K562 (cell line): Measurements from ENCODE around the gene ZNF18. TPM values are rescaled to one million over a fixed set of nuclear protein-coding genes. Genes with fewer than 3 reads are reported as not detected.

Experiments
- ARHGAP35 ChIP-seq: fragments of 450-650 bp; IDR thresholded peaks from 2 replicates; pipeline ENCODE4 v1.6.1; 2018; ENCODE audit not compliant: partially characterized antibody
- GATAD2B ChIP-seq: fragments of 450-650 bp; IDR thresholded peaks from 2 replicates; pipeline ENCODE4 v1.6.1; 2017; ENCODE audit warnings: mild to moderate bottlenecking, borderline replicate concordance
- KAT8 ChIP-seq: fragments of 450-650 bp; IDR thresholded peaks from 2 replicates; pipeline ENCODE4 v1.6.1; 2016; ENCODE audit warnings: low read depth, mild to moderate bottlenecking
- NR2C1 ChIP-seq, 2 experiments: fragments of 450-650 bp; IDR thresholded peaks; 2 replicates each; pipeline ENCODE4 v1.6.1; 2017; ENCODE audit warnings: mild to moderate bottlenecking in 2 of 2, antibody characterized with exemption in 1 of 2, inconsistent platforms in 1 of 2, missing compliant biosample characterization in 1 of 2, missing genetic modification characterization in 1 of 2
- OTX1 ChIP-seq: fragments of 450-650 bp; formaldehyde crosslinking; IDR thresholded peaks from 2 replicates; pipeline ENCODE4 v1.4.0; 2022; ENCODE audit warnings: mild to moderate bottlenecking
- SMARCA5 ChIP-seq: fragments of 450-650 bp; IDR thresholded peaks from 2 replicates; pipeline ENCODE4 v1.6.1; 2016
- XRCC3 ChIP-seq: fragments of 450-650 bp; IDR thresholded peaks from 2 replicates; pipeline ENCODE4 v1.6.1; 2017; ENCODE audit warnings: mild to moderate bottlenecking, moderate library complexity
- ZBTB8A ChIP-seq: fragments of 450-650 bp; IDR thresholded peaks from 2 replicates; pipeline ENCODE4 v1.6.1; 2018; ENCODE audit warnings: mild to moderate bottlenecking, moderate library complexity; ENCODE audit not compliant: partially characterized antibody
- ZNF263 ChIP-seq: sonication (generic); formaldehyde crosslinking; IDR thresholded peaks from 2 replicates; pipeline ENCODE4 v1.8.0; 2022; ENCODE audit warnings: mild to moderate bottlenecking, missing genetic modification reagents, borderline replicate concordance
- ZNF354B ChIP-seq: fragments of 250-450 bp; sonication (Bioruptor Pico); IDR thresholded peaks from 2 replicates; pipeline ENCODE4 v1.4.0; 2020
- polyA plus RNA-seq, 8 experiments: library from polyadenylated mRNA; depleted of rRNA in 4 of 8; stranded (reverse) in 5 of 8; unstranded in 3 of 8; fragments of >200 nt; fragmentation: Nextera tagmentation in 2 of 8; fragmentation: Illumina TruSeq in 1 of 8; extraction: Ambion mirVana in 2 of 8; extraction: Trizol in 1 of 8; gene quantifications; 2 replicates each; pipeline versions ENCODE4 v1.2.1 to v1.2.3, GENCODE V29; 2011 to 2014; ENCODE audit warnings: inconsistent platforms in 1 of 8, missing spikeins in 1 of 8
- total RNA-seq, 7 experiments: library from RNA; depleted of rRNA in 6 of 7; stranded (reverse); fragments of >200 nt in 6 of 7; fragmentation: Illumina TruSeq in 2 of 7; extraction: Trizol in 2 of 7; gene quantifications; 2 replicates each; pipeline versions ENCODE4 v1.2.1 to v1.2.3, GENCODE V29; 2011 to 2021; ENCODE audit warnings: low replicate concordance in 1 of 7
- TF ChIP-seq, protein P1 (sequence below): fragments of 450-650 bp; formaldehyde crosslinking; conservative IDR thresholded peaks from 2 replicates; pipeline ENCODE4 v1.4.0; 2022; ENCODE audit warnings: mild to moderate bottlenecking, missing genetic modification characterization
- TF ChIP-seq, protein P2 (sequence below): fragments of 250-450 bp; sonication (Bioruptor Pico); IDR thresholded peaks from 2 replicates; pipeline ENCODE4 v1.5.0; 2021

Gene ZNF18
- total and polyA plus RNA-seq, 9 of the 15 experiments (the other 6 are each of a cell fraction or from before 2014, with no cell fraction given) = 1.1 to 5.0 (median 3.4) TPM

DNA sequence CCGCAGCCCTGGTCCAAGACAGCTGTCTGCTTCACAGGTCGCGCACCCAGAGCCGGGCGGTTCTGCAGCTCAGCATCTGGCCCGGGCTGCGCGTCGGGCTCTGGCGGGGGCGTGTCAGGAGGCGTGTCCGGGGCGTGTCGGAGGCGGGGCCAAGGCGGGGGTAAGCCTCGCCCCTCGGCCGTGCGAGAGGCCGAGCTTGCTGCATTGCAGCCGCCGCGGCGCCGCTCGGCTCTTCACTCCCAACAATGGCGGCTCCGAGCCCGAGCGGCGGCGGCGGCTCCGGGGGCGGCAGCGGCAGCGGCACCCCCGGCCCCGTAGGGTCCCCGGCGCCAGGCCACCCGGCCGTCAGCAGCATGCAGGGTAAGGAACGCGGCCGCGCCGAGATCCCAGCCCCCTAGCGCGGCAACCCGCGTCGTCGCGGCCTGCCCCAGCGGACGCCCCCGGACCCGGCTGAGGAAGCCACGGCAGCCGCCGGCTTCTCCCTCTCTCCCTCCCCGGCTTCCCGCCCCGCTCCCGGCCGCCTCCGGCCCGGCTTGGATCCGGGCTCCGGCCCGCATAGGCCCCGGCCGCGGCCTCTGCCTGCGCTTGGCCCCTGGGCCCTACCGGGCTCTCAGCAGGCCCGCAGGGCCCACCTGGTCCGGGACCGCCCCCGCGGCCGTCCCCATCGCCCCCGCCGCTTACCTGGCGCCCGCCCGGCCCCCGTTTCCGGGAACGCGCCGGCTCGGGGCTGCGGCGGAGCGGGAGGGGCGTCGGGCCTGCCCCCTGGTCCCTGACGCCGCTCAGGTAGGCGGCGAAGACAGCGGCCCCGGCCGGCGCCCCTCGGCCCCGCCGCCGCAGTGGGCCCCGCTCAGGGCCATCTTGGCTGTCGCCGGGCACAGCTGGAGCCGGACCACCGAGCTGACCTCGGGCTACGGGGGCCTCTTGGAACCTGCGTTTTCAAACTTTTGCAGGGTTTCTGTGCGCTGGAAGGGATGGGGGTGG, 23.7 kb upstream of the ZNF18 start, which contains the start of gene MAP2K4 (continued):
- no peak for TF ChIP-seq NR2C1 (IDR thresholded peaks at IDR 0.05)
- TF ChIP-seq NR2C1 (tag; IDR thresholded peaks at IDR 0.05) = no peak
- TF ChIP-seq ARHGAP35 = no peak
- TF ChIP-seq OTX1 (CRISPR knock-in tag) = no peak
- TF ChIP-seq GATAD2B = 0 out of 2 replicates have a peak, but pooled peaks have one; percentile 38
- TF ChIP-seq ZNF354B (CRISPR knock-in tag) = no peak
- TF ChIP-seq, protein P1, sequence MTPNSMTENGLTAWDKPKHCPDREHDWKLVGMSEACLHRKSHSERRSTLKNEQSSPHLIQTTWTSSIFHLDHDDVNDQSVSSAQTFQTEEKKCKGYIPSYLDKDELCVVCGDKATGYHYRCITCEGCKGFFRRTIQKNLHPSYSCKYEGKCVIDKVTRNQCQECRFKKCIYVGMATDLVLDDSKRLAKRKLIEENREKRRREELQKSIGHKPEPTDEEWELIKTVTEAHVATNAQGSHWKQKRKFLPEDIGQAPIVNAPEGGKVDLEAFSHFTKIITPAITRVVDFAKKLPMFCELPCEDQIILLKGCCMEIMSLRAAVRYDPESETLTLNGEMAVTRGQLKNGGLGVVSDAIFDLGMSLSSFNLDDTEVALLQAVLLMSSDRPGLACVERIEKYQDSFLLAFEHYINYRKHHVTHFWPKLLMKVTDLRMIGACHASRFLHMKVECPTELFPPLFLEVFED (CRISPR knock-in tag) = no peak
- no peak for TF ChIP-seq SMARCA5
- TF ChIP-seq, protein P2, sequence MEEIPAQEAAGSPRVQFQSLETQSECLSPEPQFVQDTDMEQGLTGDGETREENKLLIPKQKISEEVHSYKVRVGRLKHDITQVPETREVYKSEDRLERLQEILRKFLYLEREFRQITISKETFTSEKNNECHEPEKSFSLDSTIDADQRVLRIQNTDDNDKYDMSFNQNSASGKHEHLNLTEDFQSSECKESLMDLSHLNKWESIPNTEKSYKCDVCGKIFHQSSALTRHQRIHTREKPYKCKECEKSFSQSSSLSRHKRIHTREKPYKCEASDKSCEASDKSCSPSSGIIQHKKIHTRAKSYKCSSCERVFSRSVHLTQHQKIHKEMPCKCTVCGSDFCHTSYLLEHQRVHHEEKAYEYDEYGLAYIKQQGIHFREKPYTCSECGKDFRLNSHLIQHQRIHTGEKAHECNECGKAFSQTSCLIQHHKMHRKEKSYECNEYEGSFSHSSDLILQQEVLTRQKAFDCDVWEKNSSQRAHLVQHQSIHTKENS (CRISPR knock-in tag) = no peak
- TF ChIP-seq ZNF263 = no peak
- no peak for TF ChIP-seq KAT8
- TF ChIP-seq XRCC3 = no peak
- no peak for TF ChIP-seq ZBTB8A
